OCI-LY7 (cell line): ENCODE results near the gene BCAT1.

ENCODE experiments used
- CTCF ChIP-seq: fragments of 200-600 bp; sonication (generic); conservative IDR thresholded peaks from 2 replicates; pipeline ENCODE4 v1.5.1; 2014; ENCODE audit warnings: mild to moderate bottlenecking, antibody characterized with exemption, low read length, moderate library complexity, mixed read lengths
- EZH2phosphoT487 ChIP-seq: fragments of 200-600 bp; sonication (generic); IDR thresholded peaks from 2 replicates; pipeline ENCODE4 v1.6.1; 2018; ENCODE audit warnings: low read depth, borderline replicate concordance, mild to moderate bottlenecking, mixed run types, antibody characterized with exemption, low read length, moderate library complexity, mixed read lengths

- TF ChIP-seq CTCF (no peak), EZH2phosphoT487 (no peak)
These were observed 10.6 kb downstream of the BCAT1 start for GRCh38 chr12:24938341-24938740.
